HCT116 (cell line): ENCODE data around the gene OPALIN. TPM values are rescaled to one million over a fixed set of nuclear protein-coding genes. Genes with fewer than 3 reads are reported as not detected.

ENCODE experiments used
- ATAC-seq: fragments of 200-7000 bp; cut with Tn5 transposase; 2 replicates; pipeline ENCODE4 v1.9.1; 2020; ENCODE audit warnings: mild to moderate bottlenecking, moderate library complexity
- BruUV-seq: library from RNA; stranded (reverse); fragments of 400-500 nt; replicated peaks from 2 replicates; lab custom pipeline; 2021; lab: Mats Ljungman, UMichigan
- CTCF ChIA-PET: fragments of 300-600 bp; sonication (Branson Sonifier 250); formaldehyde crosslinking; loops from one replicate; lab custom pipeline; 2021; ENCODE audit warnings: antibody characterized with exemption; lab: Charles Lee
- POLR2A ChIA-PET: fragments of 300-600, 350-600 bp; sonication (Branson Sonifier 250); formaldehyde crosslinking; loops from one replicate; lab custom pipeline; 2021; ENCODE audit warnings: antibody characterized with exemption; lab: Charles Lee
- RAD21 ChIA-PET, 2 experiments: fragments of 300-600 bp; sonication (Branson Sonifier 250); formaldehyde crosslinking; loops; one replicate each; lab custom pipeline; 2023; ENCODE audit warnings: low total read pairs in 2 of 2; ENCODE audit not compliant: uncharacterized antibody in 2 of 2, unreplicated experiment in 2 of 2, low non-redundant PET in 1 of 2; lab: Charles Lee
- DNase-seq: peaks from one replicate; pipeline ENCODE4 v3.0.0-alpha.2; 2010; ENCODE audit warnings: low read depth, low spot score
- H2AFZ ChIP-seq: fragments of 200-600 bp; shearing (Covaris generic), sonication (generic); 2 replicates; pipeline ENCODE4 v1.6.1; 2017; ENCODE audit warnings: low read depth, mixed run types, mixed read lengths, antibody characterized with exemption, low read length; ENCODE audit not compliant: poor library complexity, severe bottlenecking
- H3K27ac ChIP-seq: 2 replicates; pipeline ENCODE4 v1.5.1; 2012; ENCODE audit warnings: low read depth, low read length
- H3K27me3 ChIP-seq: fragments of 200-600 bp; sonication (generic); 2 replicates; pipeline ENCODE4 v1.6.1; 2016; ENCODE audit warnings: mixed run types, low read length, mixed read lengths; ENCODE audit not compliant: insufficient read depth
- H3K36me3 ChIP-seq, 2 experiments: fragments of 200-500 bp in 1 of 2; fragments of 200-600 bp in 1 of 2; sonication (Bioruptor generic) in 1 of 2; sonication (generic) in 1 of 2; 2 replicates each; pipeline versions ENCODE4 v1.5.1 to v1.6.1; 2014 to 2016; ENCODE audit warnings: low read length in 2 of 2, inconsistent platforms in 1 of 2, mixed read lengths in 1 of 2, mixed run types in 1 of 2; ENCODE audit not compliant: insufficient read depth in 2 of 2, control insufficient read depth in 1 of 2
- H3K4me1 ChIP-seq, 2 experiments: fragments of 200-600 bp in 1 of 2; sonication (generic) in 1 of 2; 2 replicates each; pipeline versions ENCODE4 v1.5.1 to v1.6.1; 2012 to 2017; ENCODE audit warnings: low read length in 2 of 2, inconsistent platforms in 1 of 2, mild to moderate bottlenecking in 1 of 2, mixed read lengths in 1 of 2, mixed run types in 1 of 2, moderate library complexity in 1 of 2; ENCODE audit not compliant: insufficient read depth in 2 of 2, control insufficient read depth in 1 of 2
- H3K4me2 ChIP-seq: fragments of 200-600 bp; sonication (generic); 2 replicates; pipeline ENCODE4 v1.6.1; 2017; ENCODE audit warnings: mixed run types, low read length, mixed read lengths
- H3K4me3 ChIP-seq, 2 experiments: fragments of 200-600 bp in 1 of 2; sonication (generic) in 1 of 2; replicated peaks in 1 of 2; 2 replicates each; pipeline ENCODE4 v1.5.1; 2011 to 2016; ENCODE audit warnings: low read length in 2 of 2, control low read depth in 1 of 2, low read depth in 1 of 2, mild to moderate bottlenecking in 1 of 2, mixed read lengths in 1 of 2, mixed run types in 1 of 2
- H3K79me2 ChIP-seq: fragments of 200-600 bp; sonication (generic); 2 replicates; pipeline ENCODE4 v1.6.1; 2017; ENCODE audit warnings: mild to moderate bottlenecking, mixed run types, low read length, moderate library complexity, mixed read lengths; ENCODE audit not compliant: insufficient read depth
- H3K9ac ChIP-seq: fragments of 200-600 bp; sonication (generic); 2 replicates; pipeline ENCODE4 v1.6.1; 2016; ENCODE audit warnings: low read length, mixed read lengths
- H3K9me2 ChIP-seq: fragments of 200-600 bp; sonication (generic), shearing (Covaris generic); 2 replicates; pipeline ENCODE4 v1.6.1; 2017; ENCODE audit warnings: mixed run types, mild to moderate bottlenecking, moderate library complexity; ENCODE audit not compliant: insufficient read depth
- H3K9me3 ChIP-seq, 2 experiments: fragments of 200-500 bp in 1 of 2; fragments of 200-600 bp in 1 of 2; sonication (Bioruptor generic) in 1 of 2; sonication (generic) in 1 of 2; 2 replicates each; pipeline ENCODE4 v1.6.1; 2014 to 2017; ENCODE audit warnings: low read length in 2 of 2, mixed read lengths in 2 of 2, inconsistent platforms in 1 of 2, low read depth in 1 of 2, mild to moderate bottlenecking in 1 of 2, mixed run types in 1 of 2, moderate library complexity in 1 of 2; ENCODE audit not compliant: control insufficient read depth in 1 of 2, insufficient read depth in 1 of 2
- H4K20me1 ChIP-seq: fragments of 200-600 bp; sonication (generic), shearing (Covaris generic); 2 replicates; pipeline ENCODE4 v1.6.1; 2017; ENCODE audit warnings: mixed run types, mild to moderate bottlenecking, moderate library complexity; ENCODE audit not compliant: insufficient read depth
- CBX3 ChIP-seq: IDR thresholded peaks from 2 replicates; pipeline ENCODE4 v1.6.1; 2012; ENCODE audit warnings: low read depth
- EGR1 ChIP-seq: IDR thresholded peaks from 2 replicates; pipeline ENCODE4 v1.6.1; 2012; ENCODE audit warnings: low read depth
- ELF1 ChIP-seq: IDR thresholded peaks from 2 replicates; pipeline ENCODE4 v1.6.1; 2012; ENCODE audit warnings: low read depth, borderline replicate concordance
- EZH2 ChIP-seq: fragments of 200-600 bp; sonication (generic); IDR thresholded peaks from 2 replicates; pipeline ENCODE4 v1.6.1; 2017; ENCODE audit warnings: antibody characterized with exemption, mixed run types
- EZH2phosphoT487 ChIP-seq: fragments of 200-600 bp; IDR thresholded peaks from 2 replicates; pipeline ENCODE4 v1.6.1; 2018; ENCODE audit warnings: antibody characterized with exemption, borderline replicate concordance
- RAD21 ChIP-seq: IDR thresholded peaks from 2 replicates; pipeline ENCODE4 v1.6.1; 2012; ENCODE audit warnings: low read depth, mild to moderate bottlenecking
- SP1 ChIP-seq: IDR thresholded peaks from 2 replicates; pipeline ENCODE4 v1.6.1; 2012; ENCODE audit warnings: low read depth
- SRF ChIP-seq: IDR thresholded peaks from 2 replicates; pipeline ENCODE4 v1.6.1; 2012; ENCODE audit warnings: low read depth
- TCF7L2 ChIP-seq: IDR thresholded peaks from 2 replicates; pipeline ENCODE4 v1.7.0; 2011; ENCODE audit warnings: borderline replicate concordance, inconsistent platforms; ENCODE audit not compliant: insufficient read depth, insufficient read length; ENCODE audit errors: extremely low read depth
- YY1 ChIP-seq: IDR thresholded peaks from 2 replicates; pipeline ENCODE4 v1.6.1; 2011; ENCODE audit warnings: low read length, low read depth, moderate library complexity, mild to moderate bottlenecking; ENCODE audit not compliant: insufficient replicate concordance; ENCODE audit errors: extremely low read depth
- ZFX ChIP-seq: fragments of 450-650 bp; IDR thresholded peaks from 2 replicates; pipeline ENCODE4 v1.6.1; 2017
- intact Hi-C: fragments of 100-400 bp; cut with micrococcal nuclease; formaldehyde crosslinking; loops from 2 replicates; pipeline ENCODE4 v1.10.0; 2022
- total RNA-seq: library from RNA; stranded (reverse); gene quantifications from one replicate; pipeline ENCODE4 v1.2.1, GENCODE V29; 2021; ENCODE audit not compliant: unreplicated experiment
- TF ChIP-seq, protein P1 (sequence below), 3 experiments: fragments of 200-600 bp in 1 of 3; sonication (generic) in 1 of 3; IDR thresholded peaks in 2 of 3; conservative IDR thresholded peaks in 1 of 3; 2 replicates each; pipeline ENCODE4 v1.5.1; 2012 to 2017; ENCODE audit warnings: low read depth in 2 of 3, low read length in 2 of 3, antibody characterized with exemption in 1 of 3, borderline replicate concordance in 1 of 3, control low read depth in 1 of 3, mild to moderate bottlenecking in 1 of 3, mixed read lengths in 1 of 3, mixed run types in 1 of 3, moderate library complexity in 1 of 3; ENCODE audit not compliant: insufficient read depth in 1 of 3
- TF ChIP-seq, protein P2 (sequence below): IDR thresholded peaks from 2 replicates; pipeline ENCODE4 v1.6.1; 2012

OPALIN gene
- total RNA-seq, 1 experiment from 2014 or later = not detected

DNA sequence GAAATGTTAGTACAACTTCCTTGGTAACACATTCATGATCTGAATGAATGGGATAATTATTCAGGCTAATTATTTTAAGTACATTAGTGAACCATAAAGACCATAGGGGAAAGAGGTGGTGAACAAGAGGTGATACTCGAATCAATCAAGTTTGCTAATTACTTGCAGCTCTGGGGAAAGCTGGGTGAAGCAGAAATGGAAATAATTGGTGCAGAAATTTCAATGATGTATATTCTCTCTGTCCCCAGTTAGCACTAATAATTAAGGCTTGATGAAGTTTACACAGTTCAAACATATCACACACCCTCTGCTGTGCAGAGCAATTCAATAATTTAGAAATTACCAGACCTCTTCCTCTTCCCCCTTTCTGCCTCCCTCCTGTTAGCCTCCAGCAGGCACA is 49.4 kb upstream of the OPALIN start:
- ATAC-seq (no peak), DNase-seq (no peak)
- intact Hi-C loops = no loop called here
- Histone ChIP-seq H3K79me2 (no peaks in the 10 kb centered on the region), H3K27me3 (peaks cover 41% of the 10 kb centered on the region), H3K9ac (no peak overlapping the region), H3K4me3 (no peak overlapping the region), H3K27ac (no peak overlapping the region), H2AFZ (no peak overlapping the region), H3K4me2 (no peak overlapping the region), H3K4me1 (no peaks in the 10 kb centered on the region), H3K36me3 (no peaks in the 10 kb centered on the region), H3K9me3 (no peaks in the 10 kb centered on the region), H4K20me1 (no peaks in the 10 kb centered on the region), H3K9me2 (no peaks in the 10 kb centered on the region)
- RAD21 ChIA-PET = no interaction called here
- no TSS peak for BruUV-seq
- CTCF ChIA-PET = no interaction called here
- POLR2A ChIA-PET = no interaction called here
- TF ChIP-seq ELF1 (no peak), EZH2phosphoT487 (no peak), CBX3 (no peak), EZH2 (no peak), SRF (no peak), RAD21 (no peak), EGR1 (no peak), SP1 (no peak), YY1 (no peak), TCF7L2 (no peak), ZFX (no peak)
- TF ChIP-seq, protein P1, sequence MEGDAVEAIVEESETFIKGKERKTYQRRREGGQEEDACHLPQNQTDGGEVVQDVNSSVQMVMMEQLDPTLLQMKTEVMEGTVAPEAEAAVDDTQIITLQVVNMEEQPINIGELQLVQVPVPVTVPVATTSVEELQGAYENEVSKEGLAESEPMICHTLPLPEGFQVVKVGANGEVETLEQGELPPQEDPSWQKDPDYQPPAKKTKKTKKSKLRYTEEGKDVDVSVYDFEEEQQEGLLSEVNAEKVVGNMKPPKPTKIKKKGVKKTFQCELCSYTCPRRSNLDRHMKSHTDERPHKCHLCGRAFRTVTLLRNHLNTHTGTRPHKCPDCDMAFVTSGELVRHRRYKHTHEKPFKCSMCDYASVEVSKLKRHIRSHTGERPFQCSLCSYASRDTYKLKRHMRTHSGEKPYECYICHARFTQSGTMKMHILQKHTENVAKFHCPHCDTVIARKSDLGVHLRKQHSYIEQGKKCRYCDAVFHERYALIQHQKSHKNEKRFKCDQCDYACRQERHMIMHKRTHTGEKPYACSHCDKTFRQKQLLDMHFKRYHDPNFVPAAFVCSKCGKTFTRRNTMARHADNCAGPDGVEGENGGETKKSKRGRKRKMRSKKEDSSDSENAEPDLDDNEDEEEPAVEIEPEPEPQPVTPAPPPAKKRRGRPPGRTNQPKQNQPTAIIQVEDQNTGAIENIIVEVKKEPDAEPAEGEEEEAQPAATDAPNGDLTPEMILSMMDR (IDR thresholded peaks at IDR 0.05 in 2 of 3, conservative IDR thresholded peaks at IDR 0.05 in 1 of 3; ENCODE audit: borderline replicate concordance in 1 of 3, insufficient read depth in 1 of 3, low read depth in 2 of 3, low read length in 2 of 3) = no peak
- TF ChIP-seq, protein P2, sequence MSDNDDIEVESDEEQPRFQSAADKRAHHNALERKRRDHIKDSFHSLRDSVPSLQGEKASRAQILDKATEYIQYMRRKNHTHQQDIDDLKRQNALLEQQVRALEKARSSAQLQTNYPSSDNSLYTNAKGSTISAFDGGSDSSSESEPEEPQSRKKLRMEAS = no peak
